BLaER1 (cell line): ENCODE measurements around the gene SLX4.

Experiments
- H3K27ac ChIP-seq: shearing (Covaris generic); formaldehyde crosslinking; 2 replicates; pipeline ENCODE4 v1.8.1; 2022
- H3K27me3 ChIP-seq: shearing (Covaris generic); formaldehyde crosslinking; 2 replicates; pipeline ENCODE4 v1.8.1; 2022
- H3K36me3 ChIP-seq: shearing (Covaris generic); formaldehyde crosslinking; 2 replicates; pipeline ENCODE4 v1.8.1; 2022
- H3K4me1 ChIP-seq: shearing (Covaris generic); formaldehyde crosslinking; 2 replicates; pipeline ENCODE4 v1.8.1; 2022
- H3K4me2 ChIP-seq: shearing (Covaris generic); formaldehyde crosslinking; 2 replicates; pipeline ENCODE4 v1.8.1; 2022
- H3K4me3 ChIP-seq: shearing (Covaris generic); formaldehyde crosslinking; 2 replicates; pipeline ENCODE4 v1.8.1; 2022
- H3K9ac ChIP-seq: shearing (Covaris generic); formaldehyde crosslinking; 2 replicates; pipeline ENCODE4 v1.8.1; 2022
- H3K9me3 ChIP-seq: shearing (Covaris generic); formaldehyde crosslinking; 2 replicates; pipeline ENCODE4 v1.8.1; 2022
- H4K20me1 ChIP-seq: shearing (Covaris generic); formaldehyde crosslinking; 2 replicates; pipeline ENCODE4 v1.8.1; 2022
- Cebpa-rat ChIP-seq: shearing (Covaris generic); IDR thresholded peaks from 2 replicates; pipeline ENCODE4 v1.8.1; 2022

The SLX4 gene

DNA sequence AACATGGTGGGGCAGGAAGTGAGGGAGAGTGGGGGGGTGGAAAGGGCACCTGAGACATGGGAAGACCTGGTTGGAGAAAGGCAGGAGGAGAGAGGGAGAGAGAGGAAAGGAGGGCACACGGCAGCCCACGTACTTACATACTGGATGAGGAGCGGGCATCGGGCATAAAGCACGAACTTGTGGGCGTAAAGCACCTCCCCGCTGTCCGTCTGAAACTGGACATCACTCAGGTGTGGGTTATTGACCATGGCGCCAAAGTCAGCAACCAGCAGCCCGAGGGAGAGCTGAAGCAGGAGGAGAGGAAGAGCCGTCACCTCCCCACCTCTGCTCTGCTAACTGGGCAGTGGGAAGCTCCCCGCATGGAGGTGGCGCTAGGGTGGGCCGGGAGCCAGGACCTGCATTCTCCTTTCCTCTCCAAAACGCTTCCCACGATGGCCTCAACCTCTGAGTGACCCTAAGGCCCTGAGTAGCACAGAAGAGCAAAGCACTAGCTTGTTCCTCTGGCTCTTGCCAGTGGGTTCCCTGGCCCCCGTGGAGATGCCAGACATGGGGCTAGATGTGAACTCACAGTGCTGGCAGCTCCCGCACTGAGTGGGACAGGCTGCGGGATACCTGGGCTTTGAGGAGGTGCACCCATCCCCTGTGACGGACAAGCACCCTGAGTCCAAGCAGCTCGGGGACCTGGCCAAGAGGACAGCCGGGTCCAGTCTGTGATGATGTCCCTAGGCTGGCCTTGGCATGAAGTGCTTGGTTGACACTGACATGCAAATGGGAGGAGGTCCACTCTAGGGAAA, 16.9 kb downstream of the SLX4 start:
- H3K4me2 ChIP-seq = no peak overlapping the region
- no peaks in the 10 kb centered on the region for H3K27me3 ChIP-seq
- no peak overlapping the region for H3K9ac ChIP-seq
- no peak for TF ChIP-seq Cebpa-rat
- H3K36me3 ChIP-seq = peaks cover 61% of the 10 kb centered on the region
- no peak overlapping the region for H3K4me3 ChIP-seq
- peaks cover 22% of the 10 kb centered on the region for H3K4me1 ChIP-seq
- no peaks in the 10 kb centered on the region for H4K20me1 ChIP-seq
- H3K27ac ChIP-seq = no peak overlapping the region
- peaks cover 2% of the 10 kb centered on the region for H3K9me3 ChIP-seq

DNA sequence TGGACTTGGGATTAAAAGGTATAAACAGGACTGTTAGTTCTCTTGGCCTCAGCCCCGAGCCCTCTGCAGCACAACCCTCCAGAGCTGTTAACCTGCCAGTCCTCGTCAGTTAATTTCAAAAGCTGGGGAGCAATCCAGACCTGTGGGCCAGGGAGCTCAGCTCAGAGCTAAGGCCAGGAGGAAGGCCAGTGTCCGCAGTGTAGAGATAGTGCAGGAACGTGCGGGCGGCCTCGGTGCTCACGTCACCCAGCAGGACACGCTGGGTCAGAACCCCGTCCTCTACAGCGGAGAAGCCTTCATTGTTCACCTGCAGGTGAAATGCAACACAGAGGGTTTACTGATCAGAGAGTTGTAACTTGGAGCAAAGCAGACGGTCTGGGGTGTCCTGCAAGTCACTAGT, 18.8 kb downstream of the SLX4 start:
- H3K27ac ChIP-seq = no peak overlapping the region
- TF ChIP-seq Cebpa-rat = no peak
- no peak overlapping the region for H3K4me2 ChIP-seq
- H3K4me3 ChIP-seq = no peak overlapping the region
- H3K4me1 ChIP-seq = peaks cover 41% of the 10 kb centered on the region
- H3K36me3 ChIP-seq = peaks cover 43% of the 10 kb centered on the region; the same call in 1 of the 2 replicates
- no peaks in the 10 kb centered on the region for H3K9me3 ChIP-seq
- H4K20me1 ChIP-seq = 0 out of 2 replicates have a peak, but pooled peaks cover 12% of the 10 kb centered on the region
- H3K9ac ChIP-seq = no peak overlapping the region
- no peaks in the 10 kb centered on the region for H3K27me3 ChIP-seq

DNA sequence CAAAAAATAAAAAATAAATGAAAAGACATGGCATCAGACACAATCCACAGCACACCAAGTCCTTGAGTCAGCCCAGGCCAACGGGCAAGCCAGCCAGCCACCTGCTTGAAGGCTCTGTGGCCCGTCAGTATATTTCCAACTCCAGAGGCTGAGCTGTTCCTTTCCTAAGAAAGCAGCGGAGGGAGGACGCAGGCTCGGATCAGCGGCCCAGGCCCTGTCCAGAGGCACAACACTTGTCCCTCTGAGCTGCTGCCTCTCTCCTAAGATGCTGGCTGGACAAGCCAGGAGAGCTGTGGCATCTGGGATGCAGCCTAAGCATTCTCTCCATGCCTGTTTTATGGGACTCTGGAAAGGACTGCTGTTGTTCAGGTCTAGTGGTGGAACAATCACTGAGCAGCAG, 19.4 kb downstream of the SLX4 start:
- no peak overlapping the region for H3K9ac ChIP-seq
- no peaks in the 10 kb centered on the region for H3K27me3 ChIP-seq
- H3K4me1 ChIP-seq = peaks cover 42% of the 10 kb centered on the region
- H3K27ac ChIP-seq = no peak overlapping the region
- H3K36me3 ChIP-seq = peaks cover 37% of the 10 kb centered on the region; the same call in 1 of the 2 replicates
- TF ChIP-seq Cebpa-rat = no peak
- H4K20me1 ChIP-seq = 0 out of 2 replicates have a peak, but pooled peaks cover 14% of the 10 kb centered on the region
- H3K9me3 ChIP-seq = no peaks in the 10 kb centered on the region
- no peak overlapping the region for H3K4me3 ChIP-seq
- H3K4me2 ChIP-seq = no peak overlapping the region

DNA sequence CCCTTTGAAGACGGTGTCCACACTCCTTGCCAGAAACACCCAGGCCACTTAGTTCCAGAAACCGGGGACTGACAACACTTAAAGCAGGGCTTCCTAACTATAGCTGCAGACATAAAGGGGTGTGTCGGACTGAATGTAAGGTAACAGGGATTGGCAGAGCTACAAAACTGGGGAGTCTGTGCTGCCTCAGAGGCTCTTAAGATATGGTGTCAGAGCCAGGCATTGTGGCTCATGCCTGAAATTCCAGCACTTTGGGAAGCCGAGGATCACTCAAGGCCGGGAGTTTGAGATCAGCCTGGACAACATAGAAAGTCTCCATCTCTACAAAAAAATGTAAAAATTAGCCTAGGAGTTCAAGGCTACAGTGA, 20.0 kb downstream of the SLX4 start:
- Histone ChIP-seq H3K36me3 (peaks cover 32% of the 10 kb centered on the region; the same call in 1 of the 2 replicates), H3K4me3 (no peak overlapping the region), H4K20me1 (0 out of 2 replicates have a peak, but pooled peaks cover 14% of the 10 kb centered on the region), H3K9ac (no peak overlapping the region), H3K9me3 (no peaks in the 10 kb centered on the region), H3K27me3 (no peaks in the 10 kb centered on the region), H3K4me1 (peaks cover 48% of the 10 kb centered on the region), H3K27ac (no peak overlapping the region), H3K4me2 (no peak overlapping the region)
- TF ChIP-seq Cebpa-rat = no peak

DNA sequence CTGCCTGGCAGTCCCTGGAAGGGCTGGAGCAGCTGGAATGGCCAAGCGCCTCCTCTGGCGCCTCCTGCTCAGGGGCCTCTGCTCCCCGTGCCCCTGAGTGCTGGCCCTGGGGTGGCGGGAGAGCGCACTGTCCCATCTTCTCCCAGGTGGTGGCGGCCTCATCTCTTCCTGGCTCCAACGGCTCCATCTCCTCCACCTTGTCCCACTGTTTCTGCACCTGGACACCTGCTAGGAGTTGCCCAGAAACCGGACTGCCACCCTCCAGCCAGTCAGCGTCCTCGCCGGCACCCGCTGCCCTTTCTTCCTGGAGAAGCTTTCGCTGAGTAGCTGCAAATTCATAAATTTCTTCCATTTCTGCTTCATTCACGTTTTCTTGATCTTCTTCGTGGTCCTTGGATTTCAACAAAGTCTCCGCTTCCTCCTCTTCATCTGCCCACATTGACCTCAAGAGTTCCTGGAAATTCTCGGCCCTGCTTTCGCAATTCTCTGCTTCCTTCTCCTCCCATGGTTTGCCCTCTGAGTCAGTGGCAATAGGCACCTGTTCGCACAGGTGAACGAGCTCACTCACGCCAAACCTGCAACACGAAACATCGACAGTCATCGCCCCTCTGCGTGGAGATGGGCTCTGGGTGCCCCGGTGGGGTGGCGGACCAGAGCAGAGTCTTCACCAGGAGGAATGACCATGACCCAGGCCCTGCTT, 20.5 kb downstream of the SLX4 start:
- Histone ChIP-seq H3K27me3 (no peaks in the 10 kb centered on the region), H3K9ac (no peak overlapping the region), H3K4me3 (no peak overlapping the region), H3K9me3 (no peaks in the 10 kb centered on the region), H3K27ac (no peak overlapping the region), H3K4me2 (peak overlapping the region; percentile 96), H3K36me3 (peaks cover 31% of the 10 kb centered on the region; the same call in 1 of the 2 replicates), H4K20me1 (0 out of 2 replicates have a peak, but pooled peaks cover 14% of the 10 kb centered on the region), H3K4me1 (peaks cover 53% of the 10 kb centered on the region)
- TF ChIP-seq Cebpa-rat = no peak

DNA sequence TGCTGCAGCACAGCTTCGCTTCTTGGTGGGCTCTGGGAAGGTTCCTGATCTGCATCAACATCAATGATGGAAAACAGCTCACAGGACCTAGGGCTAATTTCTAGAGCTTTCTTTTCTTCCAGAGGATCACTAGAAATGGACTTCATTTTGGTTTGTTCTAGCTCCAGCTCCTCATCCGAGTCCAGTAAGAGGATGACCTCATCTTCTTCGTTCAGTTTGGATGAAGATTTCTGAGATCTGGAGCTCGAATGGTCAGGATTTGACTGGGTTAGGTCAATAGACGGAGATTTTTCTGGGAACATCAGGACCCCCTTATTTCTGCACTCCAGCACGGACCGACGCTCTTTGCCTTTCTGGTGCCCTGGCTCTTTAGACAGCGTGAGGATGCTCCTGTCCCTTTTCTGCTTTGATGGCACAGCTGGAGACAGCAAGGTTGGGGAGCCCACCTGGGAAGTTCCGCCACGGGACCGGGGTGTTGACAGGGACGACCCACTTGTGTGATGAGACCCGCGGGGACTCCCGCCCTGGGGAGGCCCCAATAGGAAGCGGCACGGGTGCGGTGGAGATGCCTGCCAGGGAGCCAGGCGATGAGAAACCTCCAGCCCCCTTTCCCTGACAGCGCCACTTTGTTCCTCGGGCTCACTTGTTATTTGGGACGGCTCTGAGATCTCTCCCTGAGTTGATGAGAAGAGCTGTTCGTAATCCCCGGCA, 21.3 kb downstream of the SLX4 start:
- no peak for TF ChIP-seq Cebpa-rat
- H3K27me3 ChIP-seq = no peaks in the 10 kb centered on the region
- peaks cover 60% of the 10 kb centered on the region for H3K4me1 ChIP-seq
- peak overlapping the region; percentile 96 for H3K4me2 ChIP-seq
- 0 out of 2 replicates have a peak, but pooled peaks cover 14% of the 10 kb centered on the region for H4K20me1 ChIP-seq
- peak overlapping the region; percentile 58; the same call in 1 of the 2 replicates for H3K4me3 ChIP-seq
- peak overlapping the region; percentile 70; the same call in 1 of the 2 replicates for H3K9ac ChIP-seq
- H3K27ac ChIP-seq = peak overlapping the region; percentile 72
- peaks cover 28% of the 10 kb centered on the region; the same call in 1 of the 2 replicates for H3K36me3 ChIP-seq
- H3K9me3 ChIP-seq = no peaks in the 10 kb centered on the region

DNA sequence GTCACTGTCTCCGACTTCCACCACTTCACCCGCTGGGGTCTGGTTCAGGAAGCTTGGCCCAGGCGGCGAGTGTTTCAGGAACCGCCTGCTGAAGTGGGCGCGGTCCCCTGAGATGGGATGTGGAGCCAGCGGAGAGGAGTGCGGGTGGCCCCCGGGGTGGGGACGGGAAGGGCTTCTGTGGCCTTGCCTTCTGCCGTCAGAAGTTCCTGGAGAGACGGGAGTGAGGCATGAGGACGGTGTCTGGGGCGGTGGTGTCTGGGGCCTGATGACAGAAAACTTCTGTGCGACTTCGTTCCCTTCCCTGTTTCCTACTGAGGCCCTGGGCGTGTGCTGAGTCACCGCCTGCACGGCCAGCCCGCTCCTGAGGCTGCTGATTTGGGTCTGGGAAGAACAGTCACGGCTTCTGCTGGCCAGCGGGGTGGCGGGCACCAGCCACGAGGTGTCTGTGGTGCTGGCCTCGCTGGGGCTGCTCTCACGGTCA, 21.9 kb downstream of the SLX4 start:
- peak overlapping the region; percentile 96 for H3K4me2 ChIP-seq
- no peaks in the 10 kb centered on the region for H3K27me3 ChIP-seq
- H3K4me3 ChIP-seq = peak overlapping the region; percentile 58
- peaks cover 66% of the 10 kb centered on the region for H3K4me1 ChIP-seq
- H3K9me3 ChIP-seq = no peaks in the 10 kb centered on the region
- H3K36me3 ChIP-seq = peaks cover 28% of the 10 kb centered on the region
- TF ChIP-seq Cebpa-rat = no peak
- peak overlapping the region; percentile 70 for H3K9ac ChIP-seq
- 0 out of 2 replicates have a peak, but pooled peaks cover 14% of the 10 kb centered on the region for H4K20me1 ChIP-seq
- peak overlapping the region; percentile 72 for H3K27ac ChIP-seq

DNA sequence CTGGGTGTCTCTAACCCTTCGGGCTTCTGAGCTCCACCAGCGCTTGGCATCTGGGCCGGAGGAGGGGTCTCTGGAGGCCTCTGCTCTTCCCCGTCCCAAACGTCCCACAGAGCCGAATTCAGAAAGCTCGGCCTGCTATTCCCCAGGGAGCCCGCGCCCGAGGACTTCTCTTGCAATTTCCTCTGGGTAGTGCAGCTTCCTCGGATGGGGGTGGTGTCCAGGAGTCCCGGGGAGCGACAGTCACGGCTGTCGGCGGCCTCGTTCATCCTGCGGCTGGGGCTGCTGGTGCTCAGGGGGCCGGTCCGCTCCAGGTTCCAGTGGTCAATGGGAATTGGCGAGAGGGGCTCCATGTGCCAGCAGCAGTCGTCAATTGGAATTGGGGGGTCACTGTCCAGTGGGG, 22.4 kb downstream of the SLX4 start:
- Histone ChIP-seq H4K20me1 (0 out of 2 replicates have a peak, but pooled peaks cover 14% of the 10 kb centered on the region), H3K9me3 (no peaks in the 10 kb centered on the region), H3K27ac (peak overlapping the region; percentile 72), H3K4me3 (peak overlapping the region; percentile 58), H3K27me3 (no peaks in the 10 kb centered on the region), H3K4me2 (peak overlapping the region; percentile 96), H3K4me1 (peaks cover 69% of the 10 kb centered on the region), H3K9ac (peak overlapping the region; percentile 70), H3K36me3 (peaks cover 33% of the 10 kb centered on the region)
- no peak for TF ChIP-seq Cebpa-rat

DNA sequence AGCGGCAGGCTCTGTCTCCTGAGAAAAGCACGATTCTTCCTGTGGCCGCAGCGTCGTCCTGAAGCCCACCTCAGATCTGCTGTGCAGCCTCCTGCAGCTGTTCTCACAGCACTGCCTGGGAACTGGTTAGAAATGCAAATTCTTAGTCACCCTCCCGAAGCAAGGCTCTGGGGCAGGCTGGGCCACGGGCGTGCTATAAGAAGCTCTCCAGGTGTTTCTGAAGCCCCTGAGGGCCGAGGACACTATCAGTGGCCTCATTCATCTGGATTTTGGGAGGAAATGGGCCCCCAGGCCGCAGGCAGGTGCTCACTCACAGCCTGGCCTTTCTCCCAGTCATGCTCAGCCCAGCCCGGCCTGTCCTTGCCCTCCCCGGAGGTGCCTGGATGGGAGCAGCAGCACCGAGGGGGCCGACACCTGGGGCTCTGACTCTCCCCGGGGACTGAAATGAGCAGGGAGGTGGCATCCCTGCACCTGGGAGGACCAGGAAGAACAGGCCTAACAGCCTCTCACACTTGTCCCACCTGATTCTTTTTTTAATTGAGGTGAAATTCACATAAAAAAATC, 23.8 kb downstream of the SLX4 start:
- Histone ChIP-seq H3K4me3 (peak overlapping the region; percentile 23; the same call in 1 of the 2 replicates), H3K9ac (peak overlapping the region; percentile 58), H3K36me3 (peaks cover 44% of the 10 kb centered on the region), H3K27ac (peak overlapping the region; percentile 72; the same call in 1 of the 2 replicates), H3K4me1 (peaks cover 71% of the 10 kb centered on the region), H3K9me3 (no peaks in the 10 kb centered on the region), H3K27me3 (no peaks in the 10 kb centered on the region), H4K20me1 (0 out of 2 replicates have a peak, but pooled peaks cover 14% of the 10 kb centered on the region), H3K4me2 (peak overlapping the region; percentile 96)
- no peak for TF ChIP-seq Cebpa-rat
